ENCODE results near the gene EPGN. TPM values are rescaled to one million over a fixed set of nuclear protein-coding genes. Genes with fewer than 3 reads are reported as not detected.

EPGN gene
- total and polyA plus RNA-seq, 4 donors, result 0.79 to 3.0 (median 1.6) TPM

DNA sequence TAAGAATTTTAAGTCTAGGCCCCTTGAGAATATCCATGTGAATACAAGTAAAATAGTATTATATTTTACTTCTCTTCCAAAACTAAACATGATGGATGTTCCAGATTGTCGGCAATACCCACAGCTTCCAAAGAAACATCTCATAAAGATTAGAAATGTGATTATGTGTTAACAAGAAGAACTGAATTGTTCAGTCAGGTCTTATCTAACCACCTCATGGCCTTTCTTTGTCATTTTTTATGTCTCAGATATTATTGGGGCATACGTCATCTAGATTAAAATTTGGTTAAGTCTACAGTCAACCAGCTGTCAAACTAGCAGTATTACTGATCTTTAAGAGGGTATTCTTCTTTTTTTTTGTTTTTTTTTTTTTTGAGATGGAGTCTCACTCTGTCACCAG is 10.0 kb downstream of the EPGN start:
- H3K36me3 ChIP-seq (ENCODE audit: control insufficient read depth in 4 of 4, insufficient read depth in 4 of 4, low read length in 4 of 4), result no peaks in the 10 kb centered on the region
- H3K27me3 ChIP-seq (ENCODE audit: control insufficient read depth in 3 of 3, insufficient read depth in 3 of 3, low read length in 2 of 3), result no peaks in the 10 kb centered on the region
- DNase-seq (no peak), ATAC-seq (ENCODE audit: insufficient read depth, low FRiP score) (no peak)
- no peaks in the 10 kb centered on the region for H3K9me3 ChIP-seq (ENCODE audit: control insufficient read depth in 4 of 4, insufficient read depth in 3 of 4, low read length in 3 of 4)
- TF ChIP-seq, protein P1, sequence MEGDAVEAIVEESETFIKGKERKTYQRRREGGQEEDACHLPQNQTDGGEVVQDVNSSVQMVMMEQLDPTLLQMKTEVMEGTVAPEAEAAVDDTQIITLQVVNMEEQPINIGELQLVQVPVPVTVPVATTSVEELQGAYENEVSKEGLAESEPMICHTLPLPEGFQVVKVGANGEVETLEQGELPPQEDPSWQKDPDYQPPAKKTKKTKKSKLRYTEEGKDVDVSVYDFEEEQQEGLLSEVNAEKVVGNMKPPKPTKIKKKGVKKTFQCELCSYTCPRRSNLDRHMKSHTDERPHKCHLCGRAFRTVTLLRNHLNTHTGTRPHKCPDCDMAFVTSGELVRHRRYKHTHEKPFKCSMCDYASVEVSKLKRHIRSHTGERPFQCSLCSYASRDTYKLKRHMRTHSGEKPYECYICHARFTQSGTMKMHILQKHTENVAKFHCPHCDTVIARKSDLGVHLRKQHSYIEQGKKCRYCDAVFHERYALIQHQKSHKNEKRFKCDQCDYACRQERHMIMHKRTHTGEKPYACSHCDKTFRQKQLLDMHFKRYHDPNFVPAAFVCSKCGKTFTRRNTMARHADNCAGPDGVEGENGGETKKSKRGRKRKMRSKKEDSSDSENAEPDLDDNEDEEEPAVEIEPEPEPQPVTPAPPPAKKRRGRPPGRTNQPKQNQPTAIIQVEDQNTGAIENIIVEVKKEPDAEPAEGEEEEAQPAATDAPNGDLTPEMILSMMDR (IDR thresholded peaks at IDR 0.05; ENCODE audit: control extremely low read depth, extremely low read depth), result no peak
- H3K27ac ChIP-seq (ENCODE audit: low read depth in 1 of 2, low read length in 1 of 2), result no peak overlapping the region
- no peaks in the 10 kb centered on the region for H3K4me1 ChIP-seq (ENCODE audit: control insufficient read depth in 5 of 5, insufficient read depth in 5 of 5, low read length in 5 of 5)
- no peak overlapping the region for H3K9ac ChIP-seq (ENCODE audit: insufficient read depth in 1 of 2, low read length in 2 of 2)
- WGBS, 2 donors, result 74 to 80% methylated on average over 2 of the region's 2 CpGs
- no peak overlapping the region for H3K4me3 ChIP-seq

DNA sequence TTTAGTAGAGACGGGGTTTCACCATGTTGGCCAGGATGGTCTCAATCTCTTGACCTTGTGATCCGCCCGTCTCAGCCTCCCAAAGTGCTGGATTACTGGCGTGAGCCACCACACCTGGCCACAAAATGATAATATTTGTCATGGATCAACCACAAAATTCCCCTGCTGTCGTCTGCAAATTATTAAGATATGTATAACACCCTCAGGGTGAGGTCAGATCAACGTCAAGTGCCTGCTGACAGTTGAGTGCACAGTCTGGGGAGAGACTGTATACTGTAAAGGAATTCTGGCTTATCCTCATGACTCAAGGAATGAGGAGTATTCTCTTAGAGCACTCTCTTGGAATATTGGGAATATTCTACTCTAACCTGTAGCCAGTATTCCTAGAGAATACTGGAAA is 11.2 kb downstream of the EPGN start:
- H3K4me1 ChIP-seq (ENCODE audit: control insufficient read depth in 5 of 5, insufficient read depth in 5 of 5, low read length in 5 of 5), result no peaks in the 10 kb centered on the region
- no peaks in the 10 kb centered on the region for H3K9me3 ChIP-seq (ENCODE audit: control insufficient read depth in 4 of 4, insufficient read depth in 3 of 4, low read length in 3 of 4)
- no peak overlapping the region for H3K4me3 ChIP-seq
- H3K27ac ChIP-seq (ENCODE audit: low read depth in 1 of 2, low read length in 1 of 2), result no peak overlapping the region
- DNase-seq (no peak), ATAC-seq (ENCODE audit: insufficient read depth, low FRiP score) (no peak)
- WGBS, 2 donors, result 83 to 85% methylated on average over 6 of the region's 6 CpGs
- H3K9ac ChIP-seq (ENCODE audit: insufficient read depth in 1 of 2, low read length in 2 of 2), result no peak overlapping the region
- no peaks in the 10 kb centered on the region for H3K27me3 ChIP-seq (ENCODE audit: control insufficient read depth in 3 of 3, insufficient read depth in 3 of 3, low read length in 2 of 3)
- TF ChIP-seq, protein P1 (IDR thresholded peaks at IDR 0.05; ENCODE audit: control extremely low read depth, extremely low read depth), result no peak
- H3K36me3 ChIP-seq (ENCODE audit: control insufficient read depth in 4 of 4, insufficient read depth in 4 of 4, low read length in 4 of 4), result no peaks in the 10 kb centered on the region

DNA sequence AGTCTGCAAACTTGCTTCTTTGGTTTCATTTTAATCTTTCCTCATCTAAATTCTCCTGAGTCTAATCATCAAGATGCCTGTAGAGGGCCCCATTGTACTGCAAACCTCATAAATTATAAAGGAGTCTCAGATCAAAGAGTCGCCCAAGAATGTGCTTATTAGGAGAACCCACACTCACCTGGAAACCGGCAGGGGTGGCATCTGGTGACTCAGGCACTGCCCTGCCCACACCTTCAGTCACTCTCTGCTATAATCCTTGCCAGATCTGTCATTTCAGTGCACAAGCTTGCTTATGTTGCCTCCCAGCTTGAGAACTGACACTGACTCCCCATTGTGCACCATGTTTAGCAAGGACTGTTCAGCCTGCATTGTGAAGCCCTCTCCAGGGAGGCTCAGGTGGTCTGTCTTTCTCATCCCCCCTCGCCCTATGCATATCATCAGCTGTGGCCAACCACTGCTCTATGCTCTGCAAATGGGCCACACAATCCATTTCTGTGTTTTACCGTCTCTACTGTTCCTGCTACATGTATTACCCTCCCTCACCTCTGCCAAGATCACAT is 12.4 kb downstream of the EPGN start:
- Histone ChIP-seq H3K4me1 (ENCODE audit: control insufficient read depth in 5 of 5, insufficient read depth in 5 of 5, low read length in 5 of 5) (no peaks in the 10 kb centered on the region), H3K27me3 (ENCODE audit: control insufficient read depth in 3 of 3, insufficient read depth in 3 of 3, low read length in 2 of 3) (no peaks in the 10 kb centered on the region), H3K4me3 (no peak overlapping the region), H3K27ac (ENCODE audit: low read depth in 1 of 2, low read length in 1 of 2) (no peak overlapping the region), H3K9ac (ENCODE audit: insufficient read depth in 1 of 2, low read length in 2 of 2) (no peak overlapping the region), H3K36me3 (ENCODE audit: control insufficient read depth in 4 of 4, insufficient read depth in 4 of 4, low read length in 4 of 4) (no peaks in the 10 kb centered on the region), H3K9me3 (ENCODE audit: control insufficient read depth in 4 of 4, insufficient read depth in 3 of 4, low read length in 3 of 4) (no peaks in the 10 kb centered on the region)
- ATAC-seq (ENCODE audit: insufficient read depth, low FRiP score) (peak; percentile 92), DNase-seq (peak; percentile 34 to 70 (median 50))
- WGBS, 2 donors, result 42% methylated on average over 4 of the region's 4 CpGs
- TF ChIP-seq, protein P1 (IDR thresholded peaks at IDR 0.05; ENCODE audit: control extremely low read depth, extremely low read depth), result peak; percentile 8

DNA sequence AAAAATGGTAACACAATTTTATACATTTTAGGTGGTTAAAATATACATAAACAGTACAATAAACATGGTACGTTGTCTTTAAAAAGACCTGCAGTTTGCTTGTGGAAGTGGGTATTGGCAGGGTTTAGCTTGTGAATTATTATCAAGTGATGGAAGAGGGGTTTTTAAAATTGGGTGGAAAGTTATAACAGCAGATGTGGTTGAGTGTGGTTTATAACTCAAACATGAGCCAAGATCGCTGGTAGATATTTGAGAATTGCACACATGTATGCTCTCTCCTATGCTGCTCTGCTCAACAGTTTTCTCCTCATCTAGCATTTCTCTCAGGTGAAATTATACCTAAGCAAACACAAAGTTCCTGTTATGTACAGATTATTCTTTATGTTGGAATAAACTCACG is 14.0 kb downstream of the EPGN start:
- Histone ChIP-seq H3K9me3 (ENCODE audit: control insufficient read depth in 4 of 4, insufficient read depth in 3 of 4, low read length in 3 of 4) (no peaks in the 10 kb centered on the region), H3K27ac (ENCODE audit: low read depth in 1 of 2, low read length in 1 of 2) (no peak overlapping the region), H3K4me1 (ENCODE audit: control insufficient read depth in 5 of 5, insufficient read depth in 5 of 5, low read length in 5 of 5) (no peaks in the 10 kb centered on the region), H3K4me3 (no peak overlapping the region), H3K9ac (ENCODE audit: insufficient read depth in 1 of 2, low read length in 2 of 2) (no peak overlapping the region), H3K36me3 (ENCODE audit: control insufficient read depth in 4 of 4, insufficient read depth in 4 of 4, low read length in 4 of 4) (no peaks in the 10 kb centered on the region), H3K27me3 (ENCODE audit: control insufficient read depth in 3 of 3, insufficient read depth in 3 of 3, low read length in 2 of 3) (no peaks in the 10 kb centered on the region)
- TF ChIP-seq, protein P1 (IDR thresholded peaks at IDR 0.05; ENCODE audit: control extremely low read depth, extremely low read depth), result no peak
- ATAC-seq (ENCODE audit: insufficient read depth, low FRiP score), result no peak
- DNase-seq, result no peak
- 58 to 69% methylated on average over 3 of the region's 3 CpGs for WGBS, 2 donors
